Measurements from ENCODE around the gene B4GALT1. TPM values are rescaled to one million over a fixed set of nuclear protein-coding genes. Genes with fewer than 3 reads are reported as not detected.

Gene B4GALT1
- total and polyA plus RNA-seq, 2 donors (not counting 3 experiments of a cell fraction or from before 2014, with no cell fraction given): 61.4 to 66.5 TPM

DNA sequence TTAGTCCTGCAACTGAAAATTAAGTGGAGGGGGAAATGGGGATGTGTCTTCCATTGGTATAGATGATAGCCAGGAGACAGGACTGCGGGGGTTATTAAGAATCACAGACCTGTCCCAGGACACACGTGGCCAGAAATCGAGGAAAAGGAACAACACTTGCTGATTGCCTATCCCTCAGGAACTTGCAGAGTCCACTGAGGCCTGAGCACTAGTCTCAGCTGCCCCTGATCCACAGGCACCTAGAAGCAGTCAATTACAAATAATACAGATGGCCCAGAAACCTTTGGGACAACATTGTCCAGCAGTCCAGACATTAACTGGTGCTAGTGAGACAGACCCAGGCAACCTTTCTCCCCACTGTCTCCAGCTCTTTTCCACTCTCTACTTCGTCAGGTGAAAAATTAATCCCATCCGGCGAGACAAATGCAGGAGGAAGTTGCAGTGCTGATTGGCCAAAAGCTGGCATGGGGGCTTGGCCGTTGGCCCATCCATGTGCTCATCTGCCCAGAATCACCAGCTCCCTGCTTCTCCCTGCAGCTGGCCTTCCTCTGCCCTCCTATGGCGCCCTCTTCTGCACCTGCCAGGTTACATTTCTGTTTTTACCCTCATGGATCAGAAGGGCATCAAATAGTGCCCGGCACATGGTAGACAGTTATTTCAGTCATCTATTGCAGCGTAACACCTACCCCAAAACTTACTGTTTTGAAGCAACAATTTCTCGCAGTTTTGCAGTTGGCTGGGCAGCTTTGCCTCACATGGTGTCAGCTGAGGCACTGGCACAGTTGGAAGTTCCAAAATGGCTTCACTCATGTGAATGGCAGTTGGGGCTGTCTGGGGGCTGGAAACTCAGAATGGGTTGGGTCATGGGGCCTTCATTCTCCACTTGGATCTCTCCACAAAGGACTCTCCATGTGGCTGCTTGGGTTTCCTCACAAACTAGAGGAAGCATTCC lies 3.6 kb upstream of the B4GALT1 start:
- intact Hi-C loops (cut with micrococcal nuclease): no loop called here
- ChIA-PET POLR2A (no interaction called here), CTCF (interaction anchor here (0.6 to 3.6 kb wide), 10 partner anchors 12 to 126 kb away, joined by 3 to 17 read pairs (median 4); partner anchors contain the start of gene SMU1)
- Histone ChIP-seq H4K20me1 (replicated peaks; ENCODE audit: control insufficient read depth, extremely low read depth, insufficient read depth, low read length) (no peaks in the 10 kb centered on the region), H3K36me3 (ENCODE audit: control insufficient read depth in 2 of 2, extremely low read depth in 1 of 2, insufficient read depth in 2 of 2, low read length in 2 of 2) (no peaks in the 10 kb centered on the region), H3K9me1 (replicated peaks; ENCODE audit: control insufficient read depth, extremely low read depth, insufficient read depth, low read length) (no peaks in the 10 kb centered on the region), H2AFZ (ENCODE audit: low read depth, low read length) (no peak overlapping the region), H3K4me1 (ENCODE audit: control insufficient read depth, extremely low read depth, insufficient read depth, low read length) (peaks cover 26% of the 10 kb centered on the region), H3K9ac (replicated peaks; ENCODE audit: extremely low read depth, insufficient read depth, low read length) (no peak overlapping the region), H3K9me3 (replicated peaks; ENCODE audit: control insufficient read depth, insufficient read depth, low read length) (no peaks in the 10 kb centered on the region), H3K27ac (ENCODE audit: insufficient read depth, low read depth, low read length) (no peak overlapping the region), H3K79me2 (ENCODE audit: control insufficient read depth, insufficient read depth, low read length) (peaks cover 9% of the 10 kb centered on the region), H3K4me3 (replicated peaks in 1 of 3; ENCODE audit: insufficient read depth in 1 of 3, low read depth in 1 of 3, low read length in 3 of 3) (no peak overlapping the region), H3K4me2 (ENCODE audit: insufficient read depth, low read length) (no peak overlapping the region), H3K27me3 (ENCODE audit: control insufficient read depth in 2 of 2, insufficient read depth in 2 of 2, low read length in 2 of 2) (no peaks in the 10 kb centered on the region)
- dilution Hi-C loops (cut with MboI; ENCODE audit: extremely low pct_ligation_motif_present, low sequenced_read_pairs): no loop called here
- no peak for DNase-seq (ENCODE audit: low read depth, low spot score)
- FAIRE-seq: no peak
- TF ChIP-seq MYC (IDR thresholded peaks at IDR 0.05; ENCODE audit: low read depth, low read length) (no peak), EZH2 (IDR thresholded peaks at IDR 0.05; ENCODE audit: borderline replicate concordance, low read depth, low read length, severe bottlenecking) (no peak), JUN (IDR thresholded peaks at IDR 0.05; ENCODE audit: borderline replicate concordance, insufficient read depth, insufficient read length, low read depth) (no peak), POLR2AphosphoS5 (IDR thresholded peaks at IDR 0.05; ENCODE audit: insufficient read depth, low read depth, low read length) (no peak), FOS (IDR thresholded peaks at IDR 0.05; ENCODE audit: borderline replicate concordance, insufficient read depth, low read length) (no peak), POLR2A (IDR thresholded peaks at IDR 0.05; ENCODE audit: low read depth, low read length) (no peak), GATA2 (IDR thresholded peaks at IDR 0.05; ENCODE audit: insufficient read depth, insufficient read length, low read depth, low read length) (no peak)
- TF ChIP-seq, protein P1, sequence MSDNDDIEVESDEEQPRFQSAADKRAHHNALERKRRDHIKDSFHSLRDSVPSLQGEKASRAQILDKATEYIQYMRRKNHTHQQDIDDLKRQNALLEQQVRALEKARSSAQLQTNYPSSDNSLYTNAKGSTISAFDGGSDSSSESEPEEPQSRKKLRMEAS (IDR thresholded peaks at IDR 0.05; ENCODE audit: insufficient read depth, insufficient read length): no peak
- TF ChIP-seq, protein P2, sequence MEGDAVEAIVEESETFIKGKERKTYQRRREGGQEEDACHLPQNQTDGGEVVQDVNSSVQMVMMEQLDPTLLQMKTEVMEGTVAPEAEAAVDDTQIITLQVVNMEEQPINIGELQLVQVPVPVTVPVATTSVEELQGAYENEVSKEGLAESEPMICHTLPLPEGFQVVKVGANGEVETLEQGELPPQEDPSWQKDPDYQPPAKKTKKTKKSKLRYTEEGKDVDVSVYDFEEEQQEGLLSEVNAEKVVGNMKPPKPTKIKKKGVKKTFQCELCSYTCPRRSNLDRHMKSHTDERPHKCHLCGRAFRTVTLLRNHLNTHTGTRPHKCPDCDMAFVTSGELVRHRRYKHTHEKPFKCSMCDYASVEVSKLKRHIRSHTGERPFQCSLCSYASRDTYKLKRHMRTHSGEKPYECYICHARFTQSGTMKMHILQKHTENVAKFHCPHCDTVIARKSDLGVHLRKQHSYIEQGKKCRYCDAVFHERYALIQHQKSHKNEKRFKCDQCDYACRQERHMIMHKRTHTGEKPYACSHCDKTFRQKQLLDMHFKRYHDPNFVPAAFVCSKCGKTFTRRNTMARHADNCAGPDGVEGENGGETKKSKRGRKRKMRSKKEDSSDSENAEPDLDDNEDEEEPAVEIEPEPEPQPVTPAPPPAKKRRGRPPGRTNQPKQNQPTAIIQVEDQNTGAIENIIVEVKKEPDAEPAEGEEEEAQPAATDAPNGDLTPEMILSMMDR (IDR thresholded peaks at IDR 0.05; ENCODE audit: extremely low read depth in 1 of 2, insufficient read depth in 1 of 2, low read depth in 1 of 2, low read length in 2 of 2): no peak
- no TSS peak for BruUV-seq (replicated peaks)

All from endothelial cell of umbilical vein (primary cell).